GM12878 (cell line): Measurements from ENCODE around the gene FILIP1L. TPM values are rescaled to one million over a fixed set of nuclear protein-coding genes. Genes with fewer than 3 reads are reported as not detected.

Source experiments
- ATAC-seq: fragments of 200-7000 bp; cut with Tn5 transposase; 3 replicates; pipeline ENCODE4 v1.9.1; 2020; ENCODE audit warnings: mild to moderate bottlenecking, moderate library complexity
- BruUV-seq: library from RNA; stranded (reverse); fragments of 400-500 nt; replicated peaks from 2 replicates; lab custom pipeline; 2021; lab: Mats Ljungman, UMichigan
- CTCF ChIA-PET: fragments of 300-600 bp; sonication (Branson Sonifier 250); formaldehyde crosslinking; extraction: SDS; loops from one replicate; lab custom pipeline; 2021; ENCODE audit warnings: inconsistent platforms; lab: Yijun Ruan, JAX
- POLR2A ChIA-PET: fragments of 350-600 bp; formaldehyde crosslinking; extraction: SDS; loops from one replicate; lab custom pipeline; 2021; ENCODE audit warnings: inconsistent platforms; lab: Charles Lee
- RAD21 ChIA-PET: fragments of 300-600 bp; sonication (Branson Sonifier 250); formaldehyde crosslinking; loops from one replicate; lab custom pipeline; 2023; ENCODE audit warnings: antibody characterized with exemption; ENCODE audit not compliant: unreplicated experiment; lab: Charles Lee
- SMC1A ChIA-PET: fragments of 300-600 bp; sonication (Branson Sonifier 250); formaldehyde crosslinking; loops from one replicate; lab custom pipeline; 2023; ENCODE audit not compliant: unreplicated experiment, uncharacterized antibody; lab: Charles Lee
- DNase-seq: peaks from one replicate; pipeline ENCODE4 v3.0.0-alpha.2; 2011; ENCODE audit warnings: low read depth, low spot score
- FAIRE-seq: peaks from 3 replicates; lab custom pipeline; 2011; peaks lifted over from hg19 to GRCh38; lab: Jason Lieb, UNC
- H2AFZ ChIP-seq: 2 replicates; pipeline ENCODE4 v1.6.0; 2011; ENCODE audit warnings: low read depth, low read length, control low read depth; ENCODE audit not compliant: control insufficient read depth
- H3K27ac ChIP-seq: 2 replicates; pipeline ENCODE4 v1.5.1; 2011; ENCODE audit warnings: control low read depth; ENCODE audit not compliant: control insufficient read depth, insufficient read depth
- H3K27me3 ChIP-seq, 2 experiments: replicated peaks in 1 of 2; 2 replicates each; pipeline versions ENCODE4 v1.6.0 to v1.6.1; 2011; ENCODE audit warnings: low read length in 1 of 2; ENCODE audit not compliant: control insufficient read depth in 2 of 2, insufficient read depth in 2 of 2
- H3K36me3 ChIP-seq, 2 experiments: 2 replicates each; pipeline ENCODE4 v1.5.1; 2011; ENCODE audit warnings: low read length in 1 of 2; ENCODE audit not compliant: control insufficient read depth in 2 of 2, insufficient read depth in 2 of 2
- H3K4me1 ChIP-seq: 2 replicates; pipeline ENCODE4 v1.6.1; 2011; ENCODE audit warnings: mild to moderate bottlenecking, low read length, moderate library complexity, mixed read lengths; ENCODE audit not compliant: control insufficient read depth, insufficient read depth
- H3K4me2 ChIP-seq: 2 replicates; pipeline ENCODE4 v1.6.0; 2011; ENCODE audit warnings: control low read depth; ENCODE audit not compliant: control insufficient read depth, insufficient read depth
- H3K4me3 ChIP-seq: fragments of 200-600 bp; sonication (generic); 2 replicates; pipeline ENCODE4 v1.5.1; 2016
- H3K79me2 ChIP-seq: 2 replicates; pipeline ENCODE4 v1.6.0; 2011; ENCODE audit warnings: low read length; ENCODE audit not compliant: control insufficient read depth, insufficient read depth
- H3K9ac ChIP-seq: 2 replicates; pipeline ENCODE4 v1.8.0; 2011; ENCODE audit warnings: low read length, control low read depth, mixed read lengths; ENCODE audit not compliant: control insufficient read depth, insufficient read depth
- H3K9me3 ChIP-seq: replicated peaks from 3 replicates; pipeline ENCODE4 v1.5.1; 2011; ENCODE audit warnings: mild to moderate bottlenecking, low read length; ENCODE audit not compliant: control insufficient read depth, insufficient read depth
- H4K20me1 ChIP-seq: 2 replicates; pipeline ENCODE4 v1.6.0; 2011; ENCODE audit not compliant: control insufficient read depth, insufficient read depth
- CTCF ChIP-seq, 3 experiments: IDR thresholded peaks in 2 of 3; conservative IDR thresholded peaks in 1 of 3; 2 replicates each; pipeline ENCODE4 v1.5.1; 2011; ENCODE audit warnings: low read depth in 3 of 3, low read length in 3 of 3, mild to moderate bottlenecking in 3 of 3, control low read depth in 2 of 3, moderate library complexity in 2 of 3, inconsistent platforms in 1 of 3, mixed read lengths in 1 of 3; ENCODE audit not compliant: control insufficient read depth in 2 of 3, insufficient read depth in 1 of 3; ENCODE audit errors: extremely low read depth in 1 of 3
- ZNF592 ChIP-seq: fragments of 450-650 bp; IDR thresholded peaks from 2 replicates; pipeline ENCODE4 v1.6.1; 2017; ENCODE audit warnings: mild to moderate bottlenecking, moderate library complexity
- in situ Hi-C: fragments of 300-500 bp; cut with MboI; formaldehyde crosslinking; loops from 9 replicates; pipeline ENCODE4 v1.14.3; 2018; ENCODE audit warnings: mixed read lengths
- intact Hi-C: fragments of 100-400 bp; cut with micrococcal nuclease; formaldehyde crosslinking; loops from one replicate; pipeline ENCODE4 v1.14.2; 2022; ENCODE audit not compliant: unreplicated experiment
- polyA plus RNA-seq, 11 experiments: library from polyadenylated mRNA; depleted of rRNA in 4 of 11; unstranded in 6 of 11; stranded (reverse) in 5 of 11; fragments of >200 nt; fragmentation: Nextera tagmentation in 4 of 11; fragmentation: Illumina TruSeq in 1 of 11; extraction: Ambion mirVana in 4 of 11; extraction: Trizol in 1 of 11; gene quantifications; 1 replicate in 1 of 11; 2 replicates in 10 of 11; pipeline versions ENCODE4 v1.2.1 to v1.2.3, GENCODE V29; 2011 to 2016; ENCODE audit warnings: inconsistent platforms in 2 of 11, missing spikeins in 2 of 11, low read depth in 1 of 11
- total RNA-seq, 4 experiments: library from RNA; depleted of rRNA in 3 of 4; stranded (reverse); fragments of >200 nt in 3 of 4; fragmentation: Illumina TruSeq in 1 of 4; extraction: Trizol in 1 of 4; gene quantifications; 2 replicates each; pipeline versions ENCODE4 v1.2.1 to v1.2.3, GENCODE V29; 2013 to 2021

The FILIP1L gene
- total and polyA plus RNA-seq, 10 of the 15 experiments (the other 5 are each of a cell fraction or from before 2014, with no cell fraction given): 0.24 to 6.1 (median 3.5) TPM

GRCh38 chr3:99892332-99892731 lies 222.0 kb downstream of the FILIP1L start:
- ChIA-PET RAD21 (no interaction called here), CTCF (interaction anchor here (0.6 kb wide), 1 partner anchor 571 kb away, joined by 4 read pairs; no protein-coding TSS in a partner anchor)

More at GRCh38 chr3:99892332-99892731, 222.0 kb downstream of the FILIP1L start:
- Histone ChIP-seq H3K9ac (no peak overlapping the region), H3K4me3 (no peak overlapping the region), H3K27ac (no peak overlapping the region), H3K79me2 (no peaks in the 10 kb centered on the region), H3K4me1 (no peaks in the 10 kb centered on the region), H3K9me3 (no peaks in the 10 kb centered on the region), H2AFZ (no peak overlapping the region), H4K20me1 (no peaks in the 10 kb centered on the region), H3K27me3 (no peaks in the 10 kb centered on the region), H3K4me2 (no peak overlapping the region), H3K36me3 (no peaks in the 10 kb centered on the region)
- in situ Hi-C loops: no loop called here
- POLR2A ChIA-PET: interaction anchor here (0.7 to 1.0 kb wide), 2 partner anchors 9 to 45 kb away, joined by 3 read pairs; no protein-coding TSS in a partner anchor
- DNase-seq (no peak), ATAC-seq (peak; percentile 36; the same call in 2 of the 3 replicates), FAIRE-seq (no peak)
- SMC1A ChIA-PET: interaction anchor here (1.0 to 1.1 kb wide), 2 partner anchors 13 to 17 kb away, joined by 3 read pairs; no protein-coding TSS in a partner anchor
- TF ChIP-seq CTCF (IDR thresholded peaks at IDR 0.05 in 2 of 3, conservative IDR thresholded peaks at IDR 0.05 in 1 of 3; ENCODE audit: control insufficient read depth in 2 of 3, extremely low read depth in 1 of 3, insufficient read depth in 1 of 3, low read depth in 3 of 3, low read length in 3 of 3): 0 out of 6 replicates have a peak, but pooled peaks of 1 of the 3 experiments have one; percentile 14
- TF ChIP-seq ZNF592: no peak
- intact Hi-C loops: no loop called here
- BruUV-seq: no TSS peak
